Measurements from ENCODE around the gene PHLPP1. TPM values are rescaled to one million over a fixed set of nuclear protein-coding genes. Genes with fewer than 3 reads are reported as not detected.

PHLPP1 gene
- total and polyA plus RNA-seq, 9 of the 15 experiments (the other 6 are each of a cell fraction or from before 2014, with no cell fraction given) = 0.56 to 9.0 (median 4.5) TPM

DNA sequence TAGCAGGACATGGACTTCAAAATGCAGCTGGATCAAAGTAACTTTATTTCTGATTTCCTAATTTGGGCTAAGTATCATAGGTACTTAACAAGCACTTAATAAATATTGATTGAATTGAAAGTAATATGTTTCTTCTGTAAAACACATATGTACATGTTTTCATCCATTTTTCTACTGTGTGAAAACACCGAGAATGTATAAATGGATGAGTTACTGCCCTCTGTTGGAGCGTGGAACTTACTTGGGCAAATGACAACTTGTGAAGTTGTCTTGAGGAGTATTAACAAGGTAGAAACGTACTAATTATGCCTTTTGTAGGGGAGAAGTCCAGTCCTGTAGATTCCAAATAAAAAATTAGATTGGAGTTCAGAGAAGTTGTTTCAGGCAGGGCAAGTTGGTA lies 87.2 kb downstream of the PHLPP1 start:
- TF ChIP-seq CTCF (IDR thresholded peaks at IDR 0.05 in 2 of 3, conservative IDR thresholded peaks at IDR 0.05 in 1 of 3; ENCODE audit: insufficient read depth in 2 of 3, low read depth in 1 of 3, low read length in 3 of 3) (peak in 1 of 3 experiments; percentile 36; a peak in 2 of 6 replicates), RFX5 (IDR thresholded peaks at IDR 0.05; ENCODE audit: low read depth, low read length) (no peak), KAT2B (IDR thresholded peaks at IDR 0.05; ENCODE audit: low read depth, low read length) (no peak), ZNF79 (CRISPR knock-in tag; IDR thresholded peaks at IDR 0.05; ENCODE audit: low read depth) (no peak), NCOA4 (IDR thresholded peaks at IDR 0.05; ENCODE audit: partially characterized antibody) (no peak), REST (IDR thresholded peaks at IDR 0.05; ENCODE audit: borderline replicate concordance) (peak; percentile 18; the same call in 1 of the 2 replicates), REST (CRISPR knock-in tag; IDR thresholded peaks at IDR 0.05; ENCODE audit: low read depth) (no peak), ZNF766 (CRISPR knock-in tag; conservative IDR thresholded peaks at IDR 0.05) (no peak), ZBTB26 (CRISPR knock-in tag; IDR thresholded peaks at IDR 0.05) (no peak), RAD21 (CRISPR knock-in tag; conservative IDR thresholded peaks at IDR 0.05 in 1 of 2, IDR thresholded peaks at IDR 0.05 in 1 of 2) (peak in 1 of 2 experiments; percentile 54; a peak in 3 of 4 replicates)
- Histone ChIP-seq H3K9me1 (ENCODE audit: control insufficient read depth, insufficient read depth, low read length) (no peaks in the 10 kb centered on the region), H3K9me3 (replicated peaks; ENCODE audit: control insufficient read depth, insufficient read depth, low read depth, low read length) (no peaks in the 10 kb centered on the region), H3K79me2 (ENCODE audit: control insufficient read depth, insufficient read depth, low read length) (peaks cover 13% of the 10 kb centered on the region; the same call in 2 of the 3 replicates), H3K9ac (ENCODE audit: insufficient read depth in 1 of 2, low read depth in 2 of 2, low read length in 2 of 2) (no peak overlapping the region), H3K4me3 (no peak overlapping the region), H3K4me1 (replicated peaks in 1 of 2; ENCODE audit: control insufficient read depth in 2 of 2, insufficient read depth in 2 of 2, low read length in 2 of 2) (peaks cover 0 to 3% of the 10 kb centered on the region in 2 experiments; a peak in 2 of 5 replicates), H3K27me3 (ENCODE audit: control insufficient read depth in 2 of 2, insufficient read depth in 2 of 2, low read length in 2 of 2) (no peaks in the 10 kb centered on the region), H3K4me2 (ENCODE audit: insufficient read depth, low read length) (no peak overlapping the region), H3K27ac (ENCODE audit: extremely low read depth, low read depth, low read length) (no peak overlapping the region), H3K36me3 (ENCODE audit: control insufficient read depth, insufficient read depth, low read length) (no peaks in the 10 kb centered on the region), H2AFZ (ENCODE audit: low read depth, low read length) (no peak overlapping the region), H4K20me1 (replicated peaks; ENCODE audit: control insufficient read depth, insufficient read depth, low read length) (no peaks in the 10 kb centered on the region)
- in situ Hi-C loops (cut with MboI) = no loop called here
- FAIRE-seq = no peak
- ChIA-PET POLR2A (no interaction called here), CTCF (ENCODE audit: low intra/inter-chr PET ratio) (no interaction called here)
- DNase-seq (ENCODE audit: extremely low read depth in 1 of 4, low spot score in 3 of 4) = no peak
- 20% methylated on average over 3 of the region's 3 CpGs for WGBS (ENCODE audit: insufficient coverage, low coverage, missing lambda C conversion rate)
- peak; percentile 53; the same call in 1 of the 3 replicates for ATAC-seq
- BruUV-seq (replicated peaks) = no TSS peak
- intact Hi-C loops (cut with micrococcal nuclease) = loop anchor here (10.0 kb wide), 1 partner anchor 168 kb away; no protein-coding TSS in a partner anchor
